DOHH2 (cell line): ENCODE measurements around the gene TXNL4B.

Experiments used
- H3F3A ChIP-seq: fragments of 200-600 bp; sonication (generic), shearing (Covaris generic); 2 replicates; pipeline ENCODE4 v1.6.0; 2016; ENCODE audit warnings: antibody characterized with exemption, mild to moderate bottlenecking; ENCODE audit not compliant: control insufficient read depth, insufficient read depth
- H3K27ac ChIP-seq: fragments of 200-600 bp; sonication (generic); 2 replicates; pipeline ENCODE4 v1.5.1; 2014; ENCODE audit warnings: low read depth, mild to moderate bottlenecking, low read length, moderate library complexity
- H3K27me3 ChIP-seq: fragments of 200-600 bp; sonication (generic); 2 replicates; pipeline ENCODE4 v1.6.1; 2014; ENCODE audit warnings: mild to moderate bottlenecking, low read length, mixed read lengths; ENCODE audit not compliant: control insufficient read depth
- H3K36me3 ChIP-seq: fragments of 200-600 bp; sonication (generic); 2 replicates; pipeline ENCODE4 v1.6.1; 2014; ENCODE audit warnings: mild to moderate bottlenecking, low read length, moderate library complexity, mixed read lengths; ENCODE audit not compliant: control insufficient read depth
- H3K4me1 ChIP-seq: fragments of 200-600 bp; sonication (generic); 2 replicates; pipeline ENCODE4 v1.6.1; 2014; ENCODE audit warnings: mild to moderate bottlenecking, low read length, mixed read lengths; ENCODE audit not compliant: control insufficient read depth
- H3K4me2 ChIP-seq: fragments of 200-600 bp; sonication (generic); 2 replicates; pipeline ENCODE4 v1.6.0; 2014; ENCODE audit warnings: mild to moderate bottlenecking, low read length, moderate library complexity
- H3K4me3 ChIP-seq: fragments of 200-600 bp; sonication (generic); 2 replicates; pipeline ENCODE4 v1.5.1; 2014; ENCODE audit warnings: mild to moderate bottlenecking, low read length, mixed read lengths
- H3K79me2 ChIP-seq: fragments of 200-600 bp; sonication (generic); 2 replicates; pipeline ENCODE4 v1.6.1; 2014; ENCODE audit warnings: mild to moderate bottlenecking, low read length, mixed read lengths; ENCODE audit not compliant: control insufficient read depth
- H3K9me2 ChIP-seq: fragments of 200-600 bp; sonication (generic); replicated peaks from 2 replicates; pipeline ENCODE4 v1.6.1; 2014; ENCODE audit warnings: mild to moderate bottlenecking, low read length, mixed read lengths; ENCODE audit not compliant: control insufficient read depth
- H3K9me3 ChIP-seq: fragments of 200-600 bp; sonication (generic); 2 replicates; pipeline ENCODE4 v1.6.1; 2014; ENCODE audit warnings: antibody characterized with exemption, low read length, mixed read lengths; ENCODE audit not compliant: control insufficient read depth, insufficient read depth
- H4K20me1 ChIP-seq: fragments of 200-600 bp; sonication (generic); 2 replicates; pipeline ENCODE4 v1.6.0; 2014; ENCODE audit warnings: low read depth, mild to moderate bottlenecking, antibody characterized with exemption, low read length, moderate library complexity; ENCODE audit not compliant: control insufficient read depth, insufficient read depth
- CTCF ChIP-seq: fragments of 200-600 bp; sonication (generic); IDR thresholded peaks from one replicate; pipeline ENCODE4 v1.5.1; 2014; ENCODE audit warnings: antibody characterized with exemption, mild to moderate bottlenecking, low read depth, low read length; ENCODE audit not compliant: poor library complexity, severe bottlenecking
- EZH2phosphoT487 ChIP-seq: fragments of 200-600 bp; sonication (generic); IDR thresholded peaks from 2 replicates; pipeline ENCODE4 v1.6.1; 2017; ENCODE audit warnings: borderline replicate concordance, mild to moderate bottlenecking, antibody characterized with exemption, low read length, moderate library complexity, mixed read lengths

TXNL4B gene

GRCh38 chr16:72112906-72113615 is 19.6 kb upstream of the TXNL4B start:
- Histone ChIP-seq H3K27me3 (no peaks in the 10 kb centered on the region), H3K27ac (no peak overlapping the region), H3K4me3 (no peak overlapping the region), H3K4me1 (no peaks in the 10 kb centered on the region), H4K20me1 (no peaks in the 10 kb centered on the region), H3K4me2 (no peak overlapping the region), H3F3A (no peaks in the 10 kb centered on the region), H3K9me3 (no peaks in the 10 kb centered on the region), H3K79me2 (no peaks in the 10 kb centered on the region), H3K36me3 (peaks cover 48% of the 10 kb centered on the region), H3K9me2 (no peaks in the 10 kb centered on the region)
- TF ChIP-seq EZH2phosphoT487 = no peak
- TF ChIP-seq CTCF = no peak

GRCh38 chr16:72112452-72112792 is 19.0 kb upstream of the TXNL4B start:
- peaks cover 55% of the 10 kb centered on the region for H3K36me3 ChIP-seq
- no peaks in the 10 kb centered on the region for H3K9me3 ChIP-seq
- H3K27ac ChIP-seq = no peak overlapping the region
- H3K4me2 ChIP-seq = no peak overlapping the region
- no peak overlapping the region for H3K4me3 ChIP-seq
- H3K79me2 ChIP-seq = no peaks in the 10 kb centered on the region
- no peak for TF ChIP-seq EZH2phosphoT487
- TF ChIP-seq CTCF = no peak
- H3F3A ChIP-seq = no peaks in the 10 kb centered on the region
- no peaks in the 10 kb centered on the region for H3K27me3 ChIP-seq
- no peaks in the 10 kb centered on the region for H3K9me2 ChIP-seq
- H3K4me1 ChIP-seq = no peaks in the 10 kb centered on the region
- no peaks in the 10 kb centered on the region for H4K20me1 ChIP-seq

GRCh38 chr16:72111657-72112451 is 18.4 kb upstream of the TXNL4B start:
- Histone ChIP-seq H3K27ac (no peak overlapping the region), H3K4me2 (no peak overlapping the region), H3K27me3 (no peaks in the 10 kb centered on the region), H3K9me3 (no peaks in the 10 kb centered on the region), H3K9me2 (no peaks in the 10 kb centered on the region), H3K4me3 (no peak overlapping the region), H3K79me2 (no peaks in the 10 kb centered on the region), H4K20me1 (no peaks in the 10 kb centered on the region), H3K4me1 (no peaks in the 10 kb centered on the region), H3F3A (no peaks in the 10 kb centered on the region), H3K36me3 (peaks cover 59% of the 10 kb centered on the region)
- TF ChIP-seq EZH2phosphoT487 (no peak), CTCF (no peak)
